Middle frontal gyrus (tissue), 1 donor: ENCODE results near the gene A1CF.
"Not testable (repeated sequence)": the region's sequence is repeated elsewhere in the genome, so short reads cannot be mapped to it uniquely, and the experiment has no call there.

Experiments used
- DNase-seq: peaks from one replicate; pipeline ENCODE4 v3.0.0-alpha.2; 2015; ENCODE audit warnings: low spot score; ENCODE audit errors: extremely low spot score

A1CF gene

GRCh38 chr10:50885097-50885859 is at the start of gene A1CF:
TSS of gene A1CF (minus strand) at chr10:50885627. CDS start at chr10:50859940, 25,687 bp downstream.
- no peak for DNase-seq

GRCh38 chr10:50931948-50932431 is 46.6 kb upstream of the A1CF start:
- DNase-seq = no peak

- no peak for DNase-seq
These were observed 44.2 kb upstream of the A1CF start for GRCh38 chr10:50929670-50930069.

DNA sequence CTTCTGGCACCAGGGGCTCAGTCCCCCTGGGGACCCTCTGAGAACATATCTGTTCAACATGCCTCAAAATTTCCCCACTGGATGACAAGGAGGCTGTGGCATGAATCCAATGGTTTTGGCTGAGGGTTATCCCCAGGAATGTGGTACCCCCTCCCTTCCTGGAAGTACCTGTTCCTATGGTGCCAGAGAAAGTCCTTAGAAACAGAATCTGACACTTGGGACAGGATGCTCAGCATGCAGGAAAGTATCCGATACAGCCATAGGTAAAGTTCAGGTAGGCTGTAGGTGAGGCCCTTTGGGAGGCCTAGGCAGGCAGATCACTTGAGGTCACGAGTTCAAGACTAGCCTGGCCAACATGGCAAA is 42.7 kb upstream of the A1CF start:
- DNase-seq = no peak

DNA sequence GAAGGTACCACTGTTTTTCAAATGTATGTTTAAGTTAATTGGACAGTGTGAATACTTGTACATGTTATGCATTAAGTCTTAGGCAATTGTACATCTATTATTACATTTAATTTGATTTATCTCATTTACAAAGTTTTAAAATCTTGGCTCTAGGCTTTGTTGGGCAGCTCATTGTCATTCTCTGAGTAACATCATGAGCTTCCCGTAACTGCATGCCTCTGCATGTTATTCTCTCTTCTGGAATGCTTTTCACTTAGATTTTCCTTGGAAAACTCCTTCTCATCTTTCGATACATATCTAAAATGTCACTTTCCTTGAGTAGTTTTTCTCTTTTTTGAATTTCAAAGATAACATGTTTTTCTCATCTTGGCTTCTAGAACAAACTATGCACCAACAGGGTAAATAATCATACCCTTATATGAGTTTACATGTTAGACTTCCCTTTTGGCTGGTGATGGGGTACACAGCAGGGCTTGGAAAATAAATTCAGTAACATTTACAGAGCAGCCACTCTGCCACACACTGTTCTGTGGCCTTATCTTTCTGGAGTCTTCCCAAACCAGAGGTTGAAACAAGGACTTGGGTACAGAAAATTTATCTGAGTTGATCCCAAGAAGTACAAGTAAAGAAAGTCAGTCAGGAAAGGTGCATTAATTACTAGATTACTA is 42.2 kb upstream of the A1CF start:
- DNase-seq = no peak

DNA sequence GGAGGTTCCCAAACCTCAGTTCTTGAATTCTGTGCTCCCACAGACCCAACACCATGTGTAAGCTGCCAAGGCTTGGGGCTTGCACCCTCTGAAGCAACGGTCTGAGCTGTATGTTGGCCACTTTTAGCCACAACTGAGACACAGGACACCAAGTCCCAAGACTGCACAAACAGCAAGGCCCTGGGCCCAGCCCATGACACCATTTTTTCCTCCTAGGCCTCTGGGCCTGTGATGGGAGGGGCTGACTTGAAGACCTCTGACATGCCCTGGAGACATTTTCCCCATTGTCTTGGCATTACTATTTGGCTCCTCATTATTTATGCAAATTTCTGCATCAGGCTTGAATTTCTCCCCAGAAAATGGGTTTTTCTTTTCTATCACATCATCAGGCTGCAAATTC is 38.0 kb upstream of the A1CF start:
- not testable (repeated sequence) for DNase-seq

GRCh38 chr10:50919010-50919409 is 33.6 kb upstream of the A1CF start:
- no peak for DNase-seq

DNA sequence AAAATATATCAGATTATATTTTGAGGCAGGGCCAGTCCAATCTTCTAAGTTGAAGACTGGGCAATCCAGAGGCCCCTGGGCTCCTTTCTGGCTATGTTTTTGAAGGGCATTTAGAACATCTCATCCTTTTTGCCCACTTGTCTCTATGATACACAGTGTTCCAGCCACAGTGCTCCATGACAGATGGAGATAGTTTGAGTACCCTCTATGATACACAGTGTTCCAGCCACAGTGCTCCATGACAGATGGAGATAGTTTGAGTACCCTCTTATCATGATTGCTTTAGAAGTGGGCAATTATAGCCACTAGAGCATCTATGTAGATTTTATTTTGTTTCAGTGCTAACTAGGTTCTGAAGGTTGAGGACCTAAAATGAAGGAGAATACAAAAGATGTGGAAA is 33.1 kb upstream of the A1CF start:
- no peak for DNase-seq

DNA sequence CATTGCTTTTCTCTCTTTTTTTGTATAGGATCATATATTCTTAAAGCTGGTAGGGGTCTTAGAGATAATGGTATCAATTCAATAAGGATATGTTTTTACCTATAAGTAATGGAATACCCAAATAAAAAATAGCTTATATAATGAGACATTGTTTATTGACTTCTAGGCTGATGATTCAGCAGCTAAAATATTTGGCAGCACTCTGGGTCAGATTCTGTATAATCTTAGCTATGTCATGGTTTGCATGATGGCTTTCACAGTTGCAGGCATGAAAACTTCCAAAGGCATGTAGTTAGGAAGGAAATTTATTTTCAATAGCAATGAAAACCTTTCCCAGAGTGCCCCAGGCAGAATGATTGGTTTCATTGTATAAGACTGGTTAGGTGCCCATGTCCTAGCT is 32.1 kb upstream of the A1CF start:
- no peak for DNase-seq

GRCh38 chr10:50909334-50910014 is 24.0 kb upstream of the A1CF start:
- no peak for DNase-seq

- DNase-seq = no peak
These were observed 22.9 kb upstream of the A1CF start for GRCh38 chr10:50908366-50908765.

- not testable (repeated sequence) for DNase-seq
These were observed 20.4 kb upstream of the A1CF start for GRCh38 chr10:50905797-50906196.

DNA sequence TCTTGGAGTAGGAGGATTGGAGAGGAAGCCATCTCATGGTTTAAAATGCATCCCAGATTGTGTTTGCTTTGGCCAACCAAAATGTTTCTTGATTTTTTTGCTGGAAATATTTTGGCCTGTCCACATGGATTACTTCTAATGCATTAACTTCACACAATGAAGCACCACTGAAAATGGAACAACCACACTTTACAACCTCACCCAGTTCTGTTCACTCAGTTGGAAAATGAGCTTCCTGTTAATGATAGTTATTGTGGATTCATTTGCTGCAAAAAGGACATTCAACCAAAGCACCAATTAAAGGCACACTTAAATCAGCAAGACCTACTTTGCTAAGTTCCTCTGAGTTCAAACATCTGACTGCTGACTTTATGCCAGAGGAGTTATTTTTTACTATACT is 11.3 kb upstream of the A1CF start:
- no peak for DNase-seq

GRCh38 chr10:50894312-50894711 is 8.9 kb upstream of the A1CF start:
- no peak for DNase-seq

DNA sequence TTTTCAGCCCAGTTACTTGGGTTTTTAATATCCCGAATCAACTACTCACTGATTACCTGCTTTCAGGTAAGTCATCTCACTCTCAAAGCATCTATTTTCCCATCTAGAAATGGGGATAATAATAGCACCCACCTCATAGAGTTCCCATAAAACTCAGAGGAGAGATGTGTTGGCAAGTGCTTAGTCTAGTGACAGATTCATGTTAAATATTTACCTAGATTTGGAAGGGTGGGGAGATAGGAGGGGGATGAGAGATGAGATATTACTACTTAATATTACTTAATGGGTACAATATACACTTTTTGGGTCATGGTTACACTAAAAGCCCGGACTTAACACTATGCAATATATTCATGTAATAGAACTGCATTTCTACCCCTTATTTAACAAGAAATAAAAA is 7.0 kb upstream of the A1CF start:
- DNase-seq = no peak

DNA sequence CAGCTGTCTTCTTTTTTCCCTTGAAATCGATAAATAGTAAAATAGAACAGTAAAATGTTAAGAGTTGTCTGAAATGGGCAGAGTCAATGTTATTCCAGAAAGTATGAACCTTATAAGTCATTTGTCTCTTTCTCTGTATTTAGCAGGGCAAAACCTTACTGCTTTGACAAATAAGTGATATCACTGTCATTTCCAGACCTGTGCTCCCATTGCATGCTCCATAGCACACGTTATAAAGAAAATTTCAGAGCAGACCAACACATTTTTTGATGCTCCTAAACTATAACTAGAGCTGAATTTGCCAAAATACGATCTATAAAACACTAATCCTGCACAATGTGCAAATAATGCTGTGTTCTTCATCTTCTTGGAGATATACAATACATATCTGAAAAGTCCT is 1.1 kb downstream of the A1CF start:
- DNase-seq = no peak

GRCh38 chr10:50883629-50884028 is 1.8 kb downstream of the A1CF start:
- no peak for DNase-seq

DNA sequence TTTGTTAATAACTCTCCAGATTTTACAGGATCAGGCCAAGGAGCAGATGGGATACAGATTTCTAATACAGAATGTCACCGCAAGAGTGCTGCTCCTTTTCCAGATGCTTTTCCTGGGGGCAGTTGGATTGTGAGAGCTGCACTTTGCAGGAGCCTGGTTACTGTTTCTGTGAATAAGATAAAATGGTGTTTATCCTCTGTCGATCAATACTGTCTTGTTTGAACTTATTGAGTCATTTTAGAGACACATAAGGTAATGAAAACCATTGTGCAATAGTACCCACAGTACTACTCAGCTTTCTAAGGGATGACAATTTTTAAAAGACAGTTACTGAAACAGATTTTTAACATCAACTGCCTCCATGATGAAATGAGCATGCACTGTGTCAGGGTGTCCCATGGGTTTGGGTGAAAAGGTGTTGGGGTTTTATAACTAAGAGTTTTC is 2.9 kb downstream of the A1CF start:
- no peak for DNase-seq

DNA sequence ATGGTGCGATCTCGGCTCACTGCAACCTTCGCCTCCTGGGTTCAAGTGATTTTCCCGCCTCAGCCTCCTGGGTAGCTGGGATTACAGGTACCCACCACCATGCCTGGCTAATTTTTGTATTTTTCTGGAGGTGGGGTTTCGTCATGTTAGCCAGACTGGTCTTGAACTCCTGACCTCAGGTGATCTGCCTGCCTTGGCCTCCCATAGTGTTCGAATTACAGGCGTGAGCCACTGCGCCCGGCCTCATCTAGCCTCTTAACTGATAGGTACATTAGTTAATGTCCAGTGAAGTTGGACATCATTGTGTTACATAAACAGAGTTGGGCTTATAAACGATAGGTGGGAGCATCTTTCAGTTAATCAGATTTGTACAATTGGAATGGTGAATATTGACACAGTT is 4.4 kb downstream of the A1CF start:
- not testable (repeated sequence) for DNase-seq

- no peak for DNase-seq
These were observed 9.0 kb downstream of the A1CF start for GRCh38 chr10:50876429-50876828.

- no peak for DNase-seq
These were observed 10.7 kb downstream of the A1CF start for GRCh38 chr10:50874723-50875122.

- DNase-seq = no peak
These were observed 19.1 kb downstream of the A1CF start for GRCh38 chr10:50866317-50866716.
